GM20000 (cell line): ENCODE measurements around the gene GAL3ST2.
A peak's percentile ranks its signal among the peaks of the same experiment; 100 is the strongest.

ENCODE experiments used
- DNase-seq: peaks from one replicate; pipeline ENCODE4 v3.0.0; 2012; ENCODE audit warnings: low spot score
- CTCF ChIP-seq: IDR thresholded peaks from 2 replicates; pipeline ENCODE4 v1.5.1; 2012; ENCODE audit warnings: mild to moderate bottlenecking, control low read depth; ENCODE audit errors: extremely low read depth, missing control alignments

GAL3ST2 gene

GRCh38 chr2:241842620-241843211 is 66.1 kb downstream of the GAL3ST2 start:
- no peak for TF ChIP-seq CTCF
- DNase-seq, result peak; percentile 89

GRCh38 chr2:241843321-241844065 is 66.9 kb downstream of the GAL3ST2 start:
- DNase-seq, result no peak
- TF ChIP-seq CTCF, result no peak

GRCh38 chr2:241844066-241844728 is 67.6 kb downstream of the GAL3ST2 start:
- no peak for TF ChIP-seq CTCF
- DNase-seq, result peak; percentile 96

- TF ChIP-seq CTCF, result no peak
- DNase-seq, result no peak
Measured at GRCh38 chr2:241844831-241845578, 68.4 kb downstream of the GAL3ST2 start.

- no peak for DNase-seq
- no peak for TF ChIP-seq CTCF
Measured at GRCh38 chr2:241846406-241846805, 69.8 kb downstream of the GAL3ST2 start.

- no peak for TF ChIP-seq CTCF
- DNase-seq, result peak; percentile 13
Measured at GRCh38 chr2:241848761-241849615, 72.4 kb downstream of the GAL3ST2 start.
